GM23338 (cell line): ENCODE measurements around the gene KLK7. TPM values are rescaled to one million over a fixed set of nuclear protein-coding genes. Genes with fewer than 3 reads are reported as not detected.

ENCODE experiments used
- ATAC-seq: fragments of 200-7000 bp; cut with Tn5 transposase; 3 replicates; pipeline ENCODE4 v1.9.1; 2020
- DNase-seq: peaks from one replicate; pipeline ENCODE4 v3.0.0-alpha.2; 2015; ENCODE audit warnings: low spot score
- H2AFZ ChIP-seq: fragments of 200-600 bp; sonication (generic); 2 replicates; pipeline ENCODE4 v1.8.0; 2016; ENCODE audit warnings: antibody characterized with exemption, mild to moderate bottlenecking, moderate library complexity
- H3F3A ChIP-seq: fragments of 200-600 bp; sonication (generic); replicated peaks from 2 replicates; pipeline ENCODE4 v1.8.0; 2017; ENCODE audit warnings: antibody characterized with exemption, mixed run types, low read depth
- H3K27ac ChIP-seq: fragments of 200-600 bp; sonication (generic); 2 replicates; pipeline ENCODE4 v1.6.1; 2016; ENCODE audit warnings: low read depth
- H3K27me3 ChIP-seq: fragments of 200-600 bp; sonication (generic); 2 replicates; pipeline ENCODE4 v1.8.0; 2016; ENCODE audit warnings: mild to moderate bottlenecking, mixed run types, moderate library complexity; ENCODE audit not compliant: insufficient read depth
- H3K36me3 ChIP-seq: fragments of 200-600 bp; sonication (generic); 2 replicates; pipeline ENCODE4 v1.8.0; 2016; ENCODE audit warnings: mild to moderate bottlenecking; ENCODE audit not compliant: insufficient read depth
- H3K4me1 ChIP-seq: fragments of 200-600 bp; sonication (generic); 2 replicates; pipeline ENCODE4 v1.8.0; 2016; ENCODE audit warnings: mild to moderate bottlenecking, moderate library complexity; ENCODE audit not compliant: insufficient read depth
- H3K4me2 ChIP-seq: fragments of 200-600 bp; sonication (generic); 2 replicates; pipeline ENCODE4 v1.7.1; 2017; ENCODE audit warnings: mixed run types
- H3K4me3 ChIP-seq: fragments of 200-600 bp; sonication (generic); 2 replicates; pipeline ENCODE4 v1.6.1; 2016; ENCODE audit warnings: mixed run types
- H3K79me2 ChIP-seq: fragments of 200-600 bp; sonication (generic); replicated peaks from 2 replicates; pipeline ENCODE4 v1.8.0; 2017; ENCODE audit warnings: mild to moderate bottlenecking; ENCODE audit not compliant: insufficient read depth
- H3K9me2 ChIP-seq: fragments of 200-600 bp; sonication (generic); 2 replicates; pipeline ENCODE4 v1.8.0; 2017; ENCODE audit not compliant: insufficient read depth
- H4K20me1 ChIP-seq: fragments of 200-600 bp; sonication (generic); replicated peaks from 2 replicates; pipeline ENCODE4 v1.8.0; 2017; ENCODE audit warnings: mild to moderate bottlenecking; ENCODE audit not compliant: insufficient read depth
- H3K27ac Mint-ChIP-seq: 2 replicates; pipeline ENCODE4 v1.8.0; 2020; ENCODE audit warnings: inconsistent platforms, mild to moderate bottlenecking, moderate library complexity, mixed read lengths
- H3K27me3 Mint-ChIP-seq: 3 replicates; pipeline ENCODE4 v1.8.0; 2022; ENCODE audit warnings: low read depth, mild to moderate bottlenecking, moderate library complexity, mixed read lengths, inconsistent platforms; ENCODE audit not compliant: insufficient read depth, poor library complexity
- H3K36me3 Mint-ChIP-seq: 3 replicates; pipeline ENCODE4 v1.8.0; 2021; ENCODE audit warnings: low read depth, mild to moderate bottlenecking, inconsistent platforms, moderate library complexity, mixed read lengths
- H3K4me1 Mint-ChIP-seq: 3 replicates; pipeline ENCODE4 v1.8.0; 2020; ENCODE audit warnings: mild to moderate bottlenecking, inconsistent platforms, mixed read lengths
- H3K4me3 Mint-ChIP-seq: 3 replicates; pipeline ENCODE4 v1.8.0; 2021; ENCODE audit warnings: moderate library complexity, mild to moderate bottlenecking, inconsistent platforms, mixed read lengths
- H3K9me3 Mint-ChIP-seq: 3 replicates; pipeline ENCODE4 v1.8.0; 2020; ENCODE audit warnings: moderate library complexity, mild to moderate bottlenecking, inconsistent platforms, mixed read lengths
- CREB1 ChIP-seq: fragments of 250-450 bp; sonication (Bioruptor Pico); IDR thresholded peaks from 2 replicates; pipeline ENCODE4 v1.5.0; 2020; ENCODE audit warnings: low read depth, mild to moderate bottlenecking, moderate library complexity
- EZH2 ChIP-seq: fragments of 200-600 bp; sonication (generic); IDR thresholded peaks from one replicate; pipeline ENCODE4 v1.8.0; 2017; ENCODE audit warnings: antibody characterized with exemption, mild to moderate bottlenecking, low read depth; ENCODE audit not compliant: unreplicated experiment
- EZH2phosphoT487 ChIP-seq: fragments of 200-600 bp; sonication (generic); IDR thresholded peaks from one replicate; pipeline ENCODE4 v1.8.1; 2018; ENCODE audit warnings: antibody characterized with exemption; ENCODE audit not compliant: unreplicated experiment
- JUNB ChIP-seq: IDR thresholded peaks from one replicate; pipeline ENCODE4 v1.6.1; 2016; ENCODE audit warnings: antibody characterized with exemption; ENCODE audit not compliant: unreplicated experiment
- NANOG ChIP-seq: IDR thresholded peaks from 2 replicates; pipeline ENCODE4 v1.6.1; 2016; ENCODE audit warnings: antibody characterized with exemption, borderline replicate concordance
- POLR2AphosphoS5 ChIP-seq: IDR thresholded peaks from 2 replicates; pipeline ENCODE4 v1.6.1; 2016; ENCODE audit warnings: antibody characterized with exemption, low read depth
- STAT1 ChIP-seq: IDR thresholded peaks from one replicate; pipeline ENCODE4 v1.6.1; 2016; ENCODE audit warnings: antibody characterized with exemption; ENCODE audit not compliant: unreplicated experiment
- ZNF114 ChIP-seq: fragments of 250-450 bp; sonication (Bioruptor Pico); IDR thresholded peaks from 2 replicates; pipeline ENCODE4 v1.5.0; 2020; ENCODE audit warnings: mild to moderate bottlenecking, moderate library complexity
- ZNF331 ChIP-seq: fragments of 250-450 bp; sonication (Bioruptor Pico); IDR thresholded peaks from 2 replicates; pipeline ENCODE4 v1.5.0; 2020; ENCODE audit warnings: low read depth, mild to moderate bottlenecking, moderate library complexity
- polyA plus RNA-seq: library from polyadenylated mRNA; unstranded; fragments of >200 nt; fragmentation: Nextera tagmentation; extraction: Ambion mirVana; gene quantifications from 2 replicates; pipeline ENCODE4 v1.2.1, GENCODE V29; 2016
- total RNA-seq: library from RNA; depleted of rRNA; stranded (reverse); fragments of >200 nt; shearing (Covaris generic); gene quantifications from 2 replicates; pipeline ENCODE4 v1.2.3, GENCODE V29; 2014
- TF ChIP-seq, protein P1 (sequence below): fragments of 250-450 bp; sonication (Bioruptor Pico); IDR thresholded peaks from 2 replicates; pipeline ENCODE4 v1.5.0; 2020; ENCODE audit warnings: mild to moderate bottlenecking, moderate library complexity
- TF ChIP-seq, protein P2 (sequence below), 2 experiments: fragments of 200-600 bp in 1 of 2; sonication (generic) in 1 of 2; conservative IDR thresholded peaks; 2 replicates each; pipeline versions ENCODE4 v1.5.1 to v1.6.1; 2016 to 2017; ENCODE audit warnings: antibody characterized with exemption in 2 of 2, low read depth in 2 of 2, mild to moderate bottlenecking in 2 of 2, moderate library complexity in 1 of 2
- TF ChIP-seq, protein P3 (sequence below): IDR thresholded peaks from 2 replicates; pipeline ENCODE4 v1.6.1; 2016; ENCODE audit warnings: antibody characterized with exemption
- TF ChIP-seq, protein P4 (sequence below): IDR thresholded peaks from one replicate; pipeline ENCODE4 v1.6.1; 2018; ENCODE audit warnings: antibody characterized with exemption; ENCODE audit not compliant: unreplicated experiment

The KLK7 gene
- total and polyA plus RNA-seq, 2 experiments from 2014 or later, result 1.1 to 1.4 TPM

DNA sequence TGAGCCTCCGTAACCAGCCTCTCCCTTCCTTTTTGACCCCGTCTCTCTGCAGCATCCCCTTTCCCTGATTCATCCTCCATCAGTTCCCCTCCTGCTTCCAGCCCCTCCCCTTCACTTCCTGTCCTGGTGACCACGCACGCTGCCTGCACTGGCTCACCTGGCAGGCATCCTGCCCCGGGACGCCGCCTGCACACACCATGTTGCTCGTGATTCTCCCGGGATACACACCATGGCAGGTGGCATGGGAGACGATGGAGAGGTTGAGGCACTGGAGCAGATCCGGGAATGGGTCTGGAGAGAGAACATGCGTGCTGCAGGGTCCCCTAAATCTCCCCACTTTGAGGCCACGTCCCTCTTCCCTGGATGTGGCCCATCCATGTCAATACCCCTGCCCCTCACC, 46.9 kb upstream of the KLK7 start:
- 0 out of 2 replicates have a peak overlapping the region, but pooled peaks have one; percentile 10 for H2AFZ ChIP-seq
- H3K36me3 Mint-ChIP-seq, result peaks cover 3% of the 10 kb centered on the region; the same call in 1 of the 3 replicates
- H3K36me3 ChIP-seq, result no peaks in the 10 kb centered on the region
- peaks cover 18% of the 10 kb centered on the region for H3K27me3 Mint-ChIP-seq
- peaks cover 5% of the 10 kb centered on the region for H3K4me1 ChIP-seq
- no peak overlapping the region for H3K4me2 ChIP-seq
- no peaks in the 10 kb centered on the region for H3F3A ChIP-seq
- H3K4me3 Mint-ChIP-seq, result no peak overlapping the region; the same call in 2 of the 3 replicates
- DNase-seq, result peak; percentile 37
- H3K27ac ChIP-seq, result no peak overlapping the region
- no peaks in the 10 kb centered on the region for H3K79me2 ChIP-seq
- no peak for ATAC-seq
- H3K27ac Mint-ChIP-seq, result no peak overlapping the region
- no peak overlapping the region for H3K4me3 ChIP-seq
- H3K4me1 Mint-ChIP-seq, result peaks cover 32% of the 10 kb centered on the region
- H3K27me3 ChIP-seq, result no peaks in the 10 kb centered on the region
- no peaks in the 10 kb centered on the region; the same call in 2 of the 3 replicates for H3K9me3 Mint-ChIP-seq
- no peaks in the 10 kb centered on the region for H4K20me1 ChIP-seq
- TF ChIP-seq JUNB, result no peak
- no peak for TF ChIP-seq EZH2phosphoT487
- TF ChIP-seq NANOG, result no peak
- TF ChIP-seq CREB1 (CRISPR knock-in tag), result no peak
- TF ChIP-seq, protein P1, sequence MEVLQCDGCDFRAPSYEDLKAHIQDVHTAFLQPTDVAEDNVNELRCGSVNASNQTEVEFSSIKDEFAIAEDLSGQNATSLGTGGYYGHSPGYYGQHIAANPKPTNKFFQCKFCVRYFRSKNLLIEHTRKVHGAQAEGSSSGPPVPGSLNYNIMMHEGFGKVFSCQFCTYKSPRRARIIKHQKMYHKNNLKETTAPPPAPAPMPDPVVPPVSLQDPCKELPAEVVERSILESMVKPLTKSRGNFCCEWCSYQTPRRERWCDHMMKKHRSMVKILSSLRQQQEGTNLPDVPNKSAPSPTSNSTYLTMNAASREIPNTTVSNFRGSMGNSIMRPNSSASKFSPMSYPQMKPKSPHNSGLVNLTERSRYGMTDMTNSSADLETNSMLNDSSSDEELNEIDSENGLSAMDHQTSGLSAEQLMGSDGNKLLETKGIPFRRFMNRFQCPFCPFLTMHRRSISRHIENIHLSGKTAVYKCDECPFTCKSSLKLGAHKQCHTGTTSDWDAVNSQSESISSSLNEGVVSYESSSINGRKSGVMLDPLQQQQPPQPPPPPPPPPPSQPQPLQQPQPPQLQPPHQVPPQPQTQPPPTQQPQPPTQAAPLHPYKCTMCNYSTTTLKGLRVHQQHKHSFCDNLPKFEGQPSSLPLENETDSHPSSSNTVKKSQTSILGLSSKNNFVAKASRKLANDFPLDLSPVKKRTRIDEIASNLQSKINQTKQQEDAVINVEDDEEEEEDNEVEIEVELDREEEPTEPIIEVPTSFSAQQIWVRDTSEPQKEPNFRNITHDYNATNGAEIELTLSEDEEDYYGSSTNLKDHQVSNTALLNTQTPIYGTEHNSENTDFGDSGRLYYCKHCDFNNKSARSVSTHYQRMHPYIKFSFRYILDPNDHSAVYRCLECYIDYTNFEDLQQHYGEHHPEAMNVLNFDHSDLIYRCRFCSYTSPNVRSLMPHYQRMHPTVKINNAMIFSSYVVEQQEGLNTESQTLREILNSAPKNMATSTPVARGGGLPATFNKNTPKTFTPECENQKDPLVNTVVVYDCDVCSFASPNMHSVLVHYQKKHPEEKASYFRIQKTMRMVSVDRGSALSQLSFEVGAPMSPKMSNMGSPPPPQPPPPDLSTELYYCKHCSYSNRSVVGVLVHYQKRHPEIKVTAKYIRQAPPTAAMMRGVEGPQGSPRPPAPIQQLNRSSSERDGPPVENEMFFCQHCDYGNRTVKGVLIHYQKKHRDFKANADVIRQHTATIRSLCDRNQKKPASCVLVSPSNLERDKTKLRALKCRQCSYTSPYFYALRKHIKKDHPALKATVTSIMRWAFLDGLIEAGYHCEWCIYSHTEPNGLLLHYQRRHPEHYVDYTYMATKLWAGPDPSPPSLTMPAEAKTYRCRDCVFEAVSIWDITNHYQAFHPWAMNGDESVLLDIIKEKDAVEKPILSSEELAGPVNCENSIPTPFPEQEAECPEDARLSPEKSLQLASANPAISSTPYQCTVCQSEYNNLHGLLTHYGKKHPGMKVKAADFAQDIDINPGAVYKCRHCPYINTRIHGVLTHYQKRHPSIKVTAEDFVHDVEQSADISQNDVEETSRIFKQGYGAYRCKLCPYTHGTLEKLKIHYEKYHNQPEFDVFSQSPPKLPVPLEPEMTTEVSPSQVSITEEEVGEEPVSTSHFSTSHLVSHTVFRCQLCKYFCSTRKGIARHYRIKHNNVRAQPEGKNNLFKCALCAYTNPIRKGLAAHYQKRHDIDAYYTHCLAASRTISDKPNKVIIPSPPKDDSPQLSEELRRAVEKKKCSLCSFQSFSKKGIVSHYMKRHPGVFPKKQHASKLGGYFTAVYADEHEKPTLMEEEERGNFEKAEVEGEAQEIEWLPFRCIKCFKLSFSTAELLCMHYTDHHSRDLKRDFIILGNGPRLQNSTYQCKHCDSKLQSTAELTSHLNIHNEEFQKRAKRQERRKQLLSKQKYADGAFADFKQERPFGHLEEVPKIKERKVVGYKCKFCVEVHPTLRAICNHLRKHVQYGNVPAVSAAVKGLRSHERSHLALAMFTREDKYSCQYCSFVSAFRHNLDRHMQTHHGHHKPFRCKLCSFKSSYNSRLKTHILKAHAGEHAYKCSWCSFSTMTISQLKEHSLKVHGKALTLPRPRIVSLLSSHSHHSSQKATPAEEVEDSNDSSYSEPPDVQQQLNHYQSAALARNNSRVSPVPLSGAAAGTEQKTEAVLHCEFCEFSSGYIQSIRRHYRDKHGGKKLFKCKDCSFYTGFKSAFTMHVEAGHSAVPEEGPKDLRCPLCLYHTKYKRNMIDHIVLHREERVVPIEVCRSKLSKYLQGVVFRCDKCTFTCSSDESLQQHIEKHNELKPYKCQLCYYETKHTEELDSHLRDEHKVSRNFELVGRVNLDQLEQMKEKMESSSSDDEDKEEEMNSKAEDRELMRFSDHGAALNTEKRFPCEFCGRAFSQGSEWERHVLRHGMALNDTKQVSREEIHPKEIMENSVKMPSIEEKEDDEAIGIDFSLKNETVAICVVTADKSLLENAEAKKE, result no peak
- no peak for TF ChIP-seq ZNF331 (CRISPR knock-in tag)
- TF ChIP-seq, protein P2, sequence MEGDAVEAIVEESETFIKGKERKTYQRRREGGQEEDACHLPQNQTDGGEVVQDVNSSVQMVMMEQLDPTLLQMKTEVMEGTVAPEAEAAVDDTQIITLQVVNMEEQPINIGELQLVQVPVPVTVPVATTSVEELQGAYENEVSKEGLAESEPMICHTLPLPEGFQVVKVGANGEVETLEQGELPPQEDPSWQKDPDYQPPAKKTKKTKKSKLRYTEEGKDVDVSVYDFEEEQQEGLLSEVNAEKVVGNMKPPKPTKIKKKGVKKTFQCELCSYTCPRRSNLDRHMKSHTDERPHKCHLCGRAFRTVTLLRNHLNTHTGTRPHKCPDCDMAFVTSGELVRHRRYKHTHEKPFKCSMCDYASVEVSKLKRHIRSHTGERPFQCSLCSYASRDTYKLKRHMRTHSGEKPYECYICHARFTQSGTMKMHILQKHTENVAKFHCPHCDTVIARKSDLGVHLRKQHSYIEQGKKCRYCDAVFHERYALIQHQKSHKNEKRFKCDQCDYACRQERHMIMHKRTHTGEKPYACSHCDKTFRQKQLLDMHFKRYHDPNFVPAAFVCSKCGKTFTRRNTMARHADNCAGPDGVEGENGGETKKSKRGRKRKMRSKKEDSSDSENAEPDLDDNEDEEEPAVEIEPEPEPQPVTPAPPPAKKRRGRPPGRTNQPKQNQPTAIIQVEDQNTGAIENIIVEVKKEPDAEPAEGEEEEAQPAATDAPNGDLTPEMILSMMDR (conservative IDR thresholded peaks at IDR 0.05; ENCODE audit: low read depth in 2 of 2), result no peak
- no peak for TF ChIP-seq ZNF114 (CRISPR knock-in tag)
- no peak for TF ChIP-seq POLR2AphosphoS5
- no peak for TF ChIP-seq EZH2
- TF ChIP-seq, protein P3, sequence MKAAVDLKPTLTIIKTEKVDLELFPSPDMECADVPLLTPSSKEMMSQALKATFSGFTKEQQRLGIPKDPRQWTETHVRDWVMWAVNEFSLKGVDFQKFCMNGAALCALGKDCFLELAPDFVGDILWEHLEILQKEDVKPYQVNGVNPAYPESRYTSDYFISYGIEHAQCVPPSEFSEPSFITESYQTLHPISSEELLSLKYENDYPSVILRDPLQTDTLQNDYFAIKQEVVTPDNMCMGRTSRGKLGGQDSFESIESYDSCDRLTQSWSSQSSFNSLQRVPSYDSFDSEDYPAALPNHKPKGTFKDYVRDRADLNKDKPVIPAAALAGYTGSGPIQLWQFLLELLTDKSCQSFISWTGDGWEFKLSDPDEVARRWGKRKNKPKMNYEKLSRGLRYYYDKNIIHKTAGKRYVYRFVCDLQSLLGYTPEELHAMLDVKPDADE, result no peak
- no peak for TF ChIP-seq STAT1
- TF ChIP-seq, protein P4, sequence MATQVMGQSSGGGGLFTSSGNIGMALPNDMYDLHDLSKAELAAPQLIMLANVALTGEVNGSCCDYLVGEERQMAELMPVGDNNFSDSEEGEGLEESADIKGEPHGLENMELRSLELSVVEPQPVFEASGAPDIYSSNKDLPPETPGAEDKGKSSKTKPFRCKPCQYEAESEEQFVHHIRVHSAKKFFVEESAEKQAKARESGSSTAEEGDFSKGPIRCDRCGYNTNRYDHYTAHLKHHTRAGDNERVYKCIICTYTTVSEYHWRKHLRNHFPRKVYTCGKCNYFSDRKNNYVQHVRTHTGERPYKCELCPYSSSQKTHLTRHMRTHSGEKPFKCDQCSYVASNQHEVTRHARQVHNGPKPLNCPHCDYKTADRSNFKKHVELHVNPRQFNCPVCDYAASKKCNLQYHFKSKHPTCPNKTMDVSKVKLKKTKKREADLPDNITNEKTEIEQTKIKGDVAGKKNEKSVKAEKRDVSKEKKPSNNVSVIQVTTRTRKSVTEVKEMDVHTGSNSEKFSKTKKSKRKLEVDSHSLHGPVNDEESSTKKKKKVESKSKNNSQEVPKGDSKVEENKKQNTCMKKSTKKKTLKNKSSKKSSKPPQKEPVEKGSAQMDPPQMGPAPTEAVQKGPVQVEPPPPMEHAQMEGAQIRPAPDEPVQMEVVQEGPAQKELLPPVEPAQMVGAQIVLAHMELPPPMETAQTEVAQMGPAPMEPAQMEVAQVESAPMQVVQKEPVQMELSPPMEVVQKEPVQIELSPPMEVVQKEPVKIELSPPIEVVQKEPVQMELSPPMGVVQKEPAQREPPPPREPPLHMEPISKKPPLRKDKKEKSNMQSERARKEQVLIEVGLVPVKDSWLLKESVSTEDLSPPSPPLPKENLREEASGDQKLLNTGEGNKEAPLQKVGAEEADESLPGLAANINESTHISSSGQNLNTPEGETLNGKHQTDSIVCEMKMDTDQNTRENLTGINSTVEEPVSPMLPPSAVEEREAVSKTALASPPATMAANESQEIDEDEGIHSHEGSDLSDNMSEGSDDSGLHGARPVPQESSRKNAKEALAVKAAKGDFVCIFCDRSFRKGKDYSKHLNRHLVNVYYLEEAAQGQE, result no peak
- peaks cover 7% of the 10 kb centered on the region; the same call in 1 of the 2 replicates for H3K9me2 ChIP-seq
